CD4-positive, CD25-positive, alpha-beta regulatory T cell (primary cell): ENCODE results near the gene POLR1G. TPM values are rescaled to one million over a fixed set of nuclear protein-coding genes. Genes with fewer than 3 reads are reported as not detected.

Experiments used
- ATAC-seq, 2 donors: fragments of 150-1000 bp; cut with Tn5 transposase; one replicate each; pipeline ENCODE4 v1.10.0; 2021; ENCODE audit warnings: low read depth in 2 of 2, moderate number of reproducible peaks in 2 of 2, moderate library complexity in 1 of 2
- DNase-seq, 3 donors: peaks; one replicate each; pipeline versions ENCODE4 v3.0.0 to v3.0.0-alpha.2; 2012 to 2022; ENCODE audit warnings: mixed read lengths in 1 of 3
- H3K27ac ChIP-seq: one replicate; pipeline ENCODE4 v1.7.0; 2013; ENCODE audit warnings: mild to moderate bottlenecking, low read length; ENCODE audit not compliant: insufficient read depth, poor library complexity, severe bottlenecking
- H3K27me3 ChIP-seq: one replicate; pipeline ENCODE4 v1.7.0; 2013; ENCODE audit warnings: low read length; ENCODE audit not compliant: control insufficient read depth, insufficient read depth
- H3K36me3 ChIP-seq: one replicate; pipeline ENCODE4 v1.7.0; 2013; ENCODE audit warnings: mild to moderate bottlenecking, low read length, moderate library complexity; ENCODE audit not compliant: control insufficient read depth, insufficient read depth
- H3K4me1 ChIP-seq: 2 replicates; pipeline ENCODE4 v1.7.0; 2013; ENCODE audit warnings: mild to moderate bottlenecking, low read length; ENCODE audit not compliant: insufficient read depth, control insufficient read depth, poor library complexity, severe bottlenecking
- H3K4me3 ChIP-seq: one replicate; pipeline ENCODE4 v1.7.0; 2013; ENCODE audit warnings: low read depth, mild to moderate bottlenecking, low read length, moderate library complexity
- H3K9me3 ChIP-seq, 2 experiments: 1 replicate in 1 of 2; 2 replicates in 1 of 2; pipeline ENCODE4 v1.7.0; 2013; ENCODE audit warnings: low read length in 2 of 2, mild to moderate bottlenecking in 1 of 2, moderate library complexity in 1 of 2; ENCODE audit not compliant: control insufficient read depth in 2 of 2
- H3K27ac Mint-ChIP-seq, 3 donors: one replicate each; pipeline ENCODE4 v1.8.0; 2020 to 2022; ENCODE audit warnings: mild to moderate bottlenecking in 3 of 3, mixed read lengths in 3 of 3, moderate library complexity in 2 of 3
- H3K27me3 Mint-ChIP-seq: one replicate; pipeline ENCODE4 v1.8.0; 2022; ENCODE audit warnings: mild to moderate bottlenecking, mixed read lengths
- H3K36me3 Mint-ChIP-seq: one replicate; pipeline ENCODE4 v1.8.0; 2020; ENCODE audit warnings: mixed read lengths
- H3K4me1 Mint-ChIP-seq, 4 donors: one replicate each; pipeline ENCODE4 v1.8.0; 2020 to 2022; ENCODE audit warnings: mixed read lengths in 4 of 4, mild to moderate bottlenecking in 1 of 4
- H3K4me3 Mint-ChIP-seq, 4 donors: one replicate each; pipeline ENCODE4 v1.8.0; 2020 to 2022; ENCODE audit warnings: mild to moderate bottlenecking in 4 of 4, mixed read lengths in 4 of 4, moderate library complexity in 3 of 4
- H3K9me3 Mint-ChIP-seq, 7 donors: one replicate each; pipeline ENCODE4 v1.8.0; 2020 to 2022; ENCODE audit warnings: mixed read lengths in 7 of 7, mild to moderate bottlenecking in 3 of 7, moderate library complexity in 2 of 7
- polyA plus RNA-seq, 4 donors: library from polyadenylated mRNA; unstranded; fragments of 300-500 nt; fragmentation: Illumina TruSeq; gene quantifications; one replicate each; pipeline ENCODE4 v1.2.3, GENCODE V29; 2021
- total RNA-seq: library from RNA; stranded (reverse); gene quantifications from one replicate; pipeline ENCODE4 v1.2.3, GENCODE V29; 2022

POLR1G gene
- total and polyA plus RNA-seq, 5 donors from 2014 or later: 1.6 to 3.6 (median 2.1) TPM

- H3K4me1 ChIP-seq: peaks cover 40% of the 10 kb centered on the region
- no peak for ATAC-seq
- H3K4me3 ChIP-seq: peak overlapping the region; percentile 72
- H3K4me1 Mint-ChIP-seq: peaks cover 9 to 58% (median 45%) of the 10 kb centered on the region in 4 donors
- H3K36me3 Mint-ChIP-seq: peaks cover 4% of the 10 kb centered on the region
- H3K27me3 ChIP-seq: no peaks in the 10 kb centered on the region
- H3K27ac ChIP-seq: peak overlapping the region; percentile 99
- peak overlapping the region; percentile 90 to 98 (median 92) for H3K4me3 Mint-ChIP-seq
- H3K36me3 ChIP-seq: no peaks in the 10 kb centered on the region
- H3K9me3 ChIP-seq: no peaks in the 10 kb centered on the region
- no peak for DNase-seq
- H3K9me3 Mint-ChIP-seq: peaks cover 0 to 6% (median 0%) of the 10 kb centered on the region in 7 donors
- peaks cover 21% of the 10 kb centered on the region for H3K27me3 Mint-ChIP-seq
- peak overlapping the region; percentile 96 to 100 (median 100) for H3K27ac Mint-ChIP-seq
Observed at GRCh38 chr19:45451850-45452387, 45.5 kb downstream of the POLR1G start.

- no peaks in the 10 kb centered on the region for H3K9me3 ChIP-seq
- no peak overlapping the region for H3K27ac ChIP-seq
- no peaks in the 10 kb centered on the region for H3K27me3 ChIP-seq
- Mint-ChIP-seq H3K27me3 (peaks cover 9% of the 10 kb centered on the region), H3K36me3 (no peaks in the 10 kb centered on the region), H3K27ac (peak overlapping the region; percentile 52 to 67 (median 55)), H3K9me3 (peaks cover 0 to 3% (median 0%) of the 10 kb centered on the region in 7 donors), H3K4me1 (peaks cover 6 to 31% (median 24%) of the 10 kb centered on the region in 4 donors), H3K4me3 (peak overlapping the region in 2 of 4 donors; percentile 38 to 73)
- DNase-seq (peak in 1 of 3 donors; percentile 48), ATAC-seq (peak; percentile 36 to 38)
- H3K4me3 ChIP-seq: no peak overlapping the region
- H3K4me1 ChIP-seq: peaks cover 22% of the 10 kb centered on the region
- no peaks in the 10 kb centered on the region for H3K36me3 ChIP-seq
Observed at GRCh38 chr19:45455707-45456499, 49.5 kb downstream of the POLR1G start.

GRCh38 chr19:45456500-45456815 lies 50.0 kb downstream of the POLR1G start:
- H3K4me1 ChIP-seq: peaks cover 17% of the 10 kb centered on the region
- H3K4me3 ChIP-seq: no peak overlapping the region
- DNase-seq (no peak), ATAC-seq (no peak)
- H3K36me3 ChIP-seq: no peaks in the 10 kb centered on the region
- H3K27ac Mint-ChIP-seq: peak overlapping the region in 2 of 3 donors; percentile 47 to 52
- peaks cover 8% of the 10 kb centered on the region for H3K27me3 Mint-ChIP-seq
- H3K27ac ChIP-seq: no peak overlapping the region
- no peaks in the 10 kb centered on the region for H3K9me3 ChIP-seq
- H3K9me3 Mint-ChIP-seq: peaks cover 0 to 2% (median 0%) of the 10 kb centered on the region in 7 donors
- peaks cover 4 to 26% (median 21%) of the 10 kb centered on the region in 4 donors for H3K4me1 Mint-ChIP-seq
- peak overlapping the region in 1 of 4 donors; percentile 73 for H3K4me3 Mint-ChIP-seq
- H3K27me3 ChIP-seq: no peaks in the 10 kb centered on the region
- H3K36me3 Mint-ChIP-seq: no peaks in the 10 kb centered on the region

- H3K4me1 Mint-ChIP-seq: peaks cover 0 to 17% (median 12%) of the 10 kb centered on the region in 4 donors
- Histone ChIP-seq H3K9me3 (no peaks in the 10 kb centered on the region), H3K4me1 (peaks cover 12% of the 10 kb centered on the region), H3K27ac (no peak overlapping the region), H3K4me3 (no peak overlapping the region), H3K36me3 (no peaks in the 10 kb centered on the region), H3K27me3 (no peaks in the 10 kb centered on the region)
- H3K4me3 Mint-ChIP-seq: peak overlapping the region in 1 of 4 donors; percentile 78
- H3K27me3 Mint-ChIP-seq: peaks cover 5% of the 10 kb centered on the region
- ATAC-seq: no peak
- H3K9me3 Mint-ChIP-seq: no peaks in the 10 kb centered on the region
- no peaks in the 10 kb centered on the region for H3K36me3 Mint-ChIP-seq
- no peak overlapping the region for H3K27ac Mint-ChIP-seq
- no peak for DNase-seq
Observed at GRCh38 chr19:45457776-45458175, 51.3 kb downstream of the POLR1G start.

Other genes with a start within 250 kb of the POLR1G start
- 0.72 TPM for gene NKPD1, start 245.7 kb upstream of the POLR1G start, total RNA-seq
- under 1 TPM; 0.05 to 0.28 (median 0.15) TPM for gene NKPD1, start 245.7 kb upstream of the POLR1G start, polyA plus RNA-seq
- 54.7 TPM for gene TRAPPC6A, start 228.4 kb upstream of the POLR1G start, total RNA-seq
- 100 to 1,000 TPM; 161 to 182 (median 171) TPM for gene TRAPPC6A, start 228.4 kb upstream of the POLR1G start, polyA plus RNA-seq
- gene BLOC1S3, start 227.9 kb upstream of the POLR1G start, total RNA-seq: 22.9 TPM
- 10 to 100 TPM; 12.8 to 21.0 (median 17.4) TPM for gene BLOC1S3, start 227.9 kb upstream of the POLR1G start, polyA plus RNA-seq
- not detected for gene EXOC3L2, start 161.2 kb upstream of the POLR1G start, total RNA-seq
- gene EXOC3L2, start 161.2 kb upstream of the POLR1G start, polyA plus RNA-seq: not detected
- gene MARK4, start 155.4 kb upstream of the POLR1G start, total RNA-seq: 61.0 TPM
- 1 to 10 TPM in 2 of 4 donors, under 1 TPM in 2; 0.38 to 1.6 (median 0.85) TPM for gene MARK4, start 155.4 kb upstream of the POLR1G start, polyA plus RNA-seq
- not detected for gene CKM, start 83.8 kb upstream of the POLR1G start, total RNA-seq
- gene CKM, start 83.8 kb upstream of the POLR1G start, polyA plus RNA-seq: not detected
- 0.54 TPM for gene KLC3, start 65.9 kb upstream of the POLR1G start, total RNA-seq
- gene KLC3, start 65.9 kb upstream of the POLR1G start, polyA plus RNA-seq: not detected
- gene ERCC2, start 36.1 kb upstream of the POLR1G start, total RNA-seq: 15.5 TPM
- 1 to 10 TPM; 4.4 to 7.5 (median 6.4) TPM for gene ERCC2, start 36.1 kb upstream of the POLR1G start, polyA plus RNA-seq
- gene PPP1R13L, start 1.6 kb upstream of the POLR1G start, total RNA-seq: 7.4 TPM
- under 1 TPM; 0.17 to 0.94 (median 0.57) TPM for gene PPP1R13L, start 1.6 kb upstream of the POLR1G start, polyA plus RNA-seq
- gene ERCC1, start 17.3 kb downstream of the POLR1G start, total RNA-seq: 30.5 TPM
- gene ERCC1, start 17.3 kb downstream of the POLR1G start, polyA plus RNA-seq: 10 to 100 TPM; 25.9 to 28.7 (median 26.3) TPM
- 731 TPM for gene FOSB, start 61.4 kb downstream of the POLR1G start, total RNA-seq
- 10 to 100 TPM in 2 of 4 donors, 1 to 10 TPM in 2; 5.2 to 12.7 (median 9.6) TPM for gene FOSB, start 61.4 kb downstream of the POLR1G start, polyA plus RNA-seq
- 1.5 TPM for gene RTN2, start 90.4 kb downstream of the POLR1G start, total RNA-seq
- gene RTN2, start 90.4 kb downstream of the POLR1G start, polyA plus RNA-seq: under 1 TPM; 0.09 to 0.88 (median 0.28) TPM
- gene PPM1N, start 91.8 kb downstream of the POLR1G start, total RNA-seq: 2.3 TPM
- gene PPM1N, start 91.8 kb downstream of the POLR1G start, polyA plus RNA-seq: 1 to 10 TPM; 2.5 to 6.7 (median 3.7) TPM
- 115 TPM for gene VASP, start 100.8 kb downstream of the POLR1G start, total RNA-seq
- 10 to 100 TPM; 40.3 to 53.2 (median 50.4) TPM for gene VASP, start 100.8 kb downstream of the POLR1G start, polyA plus RNA-seq
- 7.3 TPM for gene OPA3, start 178.2 kb downstream of the POLR1G start, total RNA-seq
- 1 to 10 TPM; 4.7 to 8.2 (median 5.9) TPM for gene OPA3, start 178.2 kb downstream of the POLR1G start, polyA plus RNA-seq
- gene GPR4, start 195.6 kb downstream of the POLR1G start, total RNA-seq: not detected
- not detected for gene GPR4, start 195.6 kb downstream of the POLR1G start, polyA plus RNA-seq
- 90.0 TPM for gene EML2, start 232.8 kb downstream of the POLR1G start, total RNA-seq
- 10 to 100 TPM; 15.1 to 23.8 (median 18.3) TPM for gene EML2, start 232.8 kb downstream of the POLR1G start, polyA plus RNA-seq